SU-DHL-6 (cell line): Measurements from ENCODE around the gene RGL3.
"Not testable (repeated sequence)": the region's sequence is repeated elsewhere in the genome, so short reads cannot be mapped to it uniquely, and the experiment has no call there.

Source experiments
- CTCF ChIP-seq: fragments of 200-600 bp; sonication (generic); IDR thresholded peaks from one replicate; pipeline ENCODE4 v1.5.1; 2017; ENCODE audit warnings: antibody characterized with exemption, mild to moderate bottlenecking, low read length, moderate library complexity; ENCODE audit not compliant: insufficient read depth, poor library complexity, severe bottlenecking
- EZH2phosphoT487 ChIP-seq: fragments of 200-600 bp; sonication (generic), shearing (Covaris generic); conservative IDR thresholded peaks from 2 replicates; pipeline ENCODE4 v1.6.1; 2018; ENCODE audit warnings: mild to moderate bottlenecking, antibody characterized with exemption, low read length, moderate library complexity, mixed read lengths

GRCh38 chr19:11354102-11354501, 65.0 kb downstream of the RGL3 start:
- TF ChIP-seq CTCF, EZH2phosphoT487: not testable (repeated sequence)
